Measurements from ENCODE around the gene GABRA4.

GABRA4 gene

DNA sequence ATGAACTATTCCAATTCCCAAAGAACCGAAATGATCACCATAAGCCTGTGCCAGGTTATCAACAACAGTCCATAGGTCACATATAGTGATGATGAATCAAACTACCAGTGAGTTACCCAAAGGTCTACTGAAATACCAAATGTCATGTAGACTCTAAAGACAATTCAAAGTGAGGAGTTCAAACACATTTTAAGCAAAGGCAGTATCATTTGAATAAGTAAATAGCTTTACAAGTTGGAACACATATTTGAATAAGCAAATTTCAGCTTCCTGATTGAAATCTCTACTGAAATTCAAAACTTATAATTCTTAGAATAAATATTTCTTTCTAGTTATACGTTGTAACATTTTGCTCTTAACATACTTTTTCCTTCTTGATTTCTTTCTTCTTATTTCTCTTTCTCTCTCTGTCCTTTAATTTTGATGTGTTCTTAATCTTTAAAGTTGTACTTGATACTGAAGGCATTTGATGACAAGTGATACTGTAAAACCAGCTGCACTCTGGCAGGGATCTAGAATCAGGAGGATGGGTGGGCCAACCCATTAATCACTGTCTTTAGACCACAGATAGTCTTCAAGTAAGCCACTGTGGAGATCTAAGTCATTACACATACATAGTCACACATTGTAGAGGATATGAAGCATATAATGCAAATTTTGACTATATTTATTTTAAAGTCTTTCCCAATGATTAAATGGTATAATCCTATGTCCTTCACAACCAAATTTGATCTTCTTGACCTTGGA is 34.5 kb downstream of the GABRA4 start:
- no peak overlapping the region for H3K4me3 ChIP-seq
- 0 out of 2 replicates have a peak, but pooled peaks cover 6% of the 10 kb centered on the region for H3K27me3 ChIP-seq (ENCODE audit: low read depth)
- no peaks in the 10 kb centered on the region for H3K36me3 ChIP-seq (replicated peaks)
- no peaks in the 10 kb centered on the region for H3K4me1 ChIP-seq
- no peaks in the 10 kb centered on the region for H3K9me3 ChIP-seq
- no peak for DNase-seq (ENCODE audit: low spot score in 2 of 2)
- in situ Hi-C loops (cut with MboI; ENCODE audit: low sequenced_read_pairs) = no loop called here

DNA sequence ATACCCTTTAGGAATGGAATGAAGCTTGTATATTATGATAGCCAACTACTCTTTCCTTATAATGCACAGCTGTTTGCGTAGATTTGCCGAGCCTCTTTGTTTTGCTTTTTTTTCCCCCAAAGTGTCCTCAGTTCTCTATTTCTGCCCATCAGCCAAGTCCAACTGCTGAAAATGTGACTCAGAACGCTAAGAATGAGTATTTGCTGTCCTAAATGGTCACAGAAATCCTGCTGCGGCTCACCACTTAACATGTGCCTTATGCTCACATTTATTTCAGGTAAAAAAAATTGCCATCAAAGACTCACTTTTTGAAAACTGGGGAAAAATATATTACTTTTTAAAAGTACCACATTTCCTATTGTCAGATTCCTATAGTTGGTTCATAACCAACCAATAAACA is 36.9 kb downstream of the GABRA4 start:
- H3K9me3 ChIP-seq = no peaks in the 10 kb centered on the region
- H3K4me1 ChIP-seq = no peaks in the 10 kb centered on the region
- H3K36me3 ChIP-seq (replicated peaks) = no peaks in the 10 kb centered on the region
- in situ Hi-C loops (cut with MboI; ENCODE audit: low sequenced_read_pairs) = no loop called here
- H3K4me3 ChIP-seq = no peak overlapping the region
- DNase-seq (ENCODE audit: low spot score in 2 of 2) = no peak
- 0 out of 2 replicates have a peak, but pooled peaks cover 6% of the 10 kb centered on the region for H3K27me3 ChIP-seq (ENCODE audit: low read depth)

DNA sequence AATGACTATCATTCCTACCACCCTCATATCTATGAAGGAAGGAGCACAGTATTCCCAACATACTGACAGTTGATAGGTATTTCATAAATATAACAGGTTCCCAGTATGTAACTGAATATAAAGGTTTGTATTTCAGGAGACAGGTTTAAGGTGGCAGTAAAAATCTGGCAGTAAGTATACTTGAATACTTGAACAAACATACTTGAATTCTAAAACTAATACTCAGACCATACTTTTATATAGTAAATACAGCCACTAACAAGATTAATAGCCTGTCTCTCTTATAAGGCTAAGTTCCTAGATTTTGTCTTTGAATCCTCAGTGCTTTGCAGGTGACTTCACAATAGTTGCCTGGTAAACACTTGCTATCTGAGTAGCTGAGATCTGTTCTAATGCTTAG is 37.8 kb downstream of the GABRA4 start:
- Histone ChIP-seq H3K4me1 (no peaks in the 10 kb centered on the region), H3K36me3 (replicated peaks) (no peaks in the 10 kb centered on the region), H3K27me3 (ENCODE audit: low read depth) (0 out of 2 replicates have a peak, but pooled peaks cover 6% of the 10 kb centered on the region), H3K4me3 (no peak overlapping the region), H3K9me3 (no peaks in the 10 kb centered on the region)
- in situ Hi-C loops (cut with MboI; ENCODE audit: low sequenced_read_pairs) = no loop called here
- DNase-seq (ENCODE audit: low spot score in 2 of 2) = no peak

DNA sequence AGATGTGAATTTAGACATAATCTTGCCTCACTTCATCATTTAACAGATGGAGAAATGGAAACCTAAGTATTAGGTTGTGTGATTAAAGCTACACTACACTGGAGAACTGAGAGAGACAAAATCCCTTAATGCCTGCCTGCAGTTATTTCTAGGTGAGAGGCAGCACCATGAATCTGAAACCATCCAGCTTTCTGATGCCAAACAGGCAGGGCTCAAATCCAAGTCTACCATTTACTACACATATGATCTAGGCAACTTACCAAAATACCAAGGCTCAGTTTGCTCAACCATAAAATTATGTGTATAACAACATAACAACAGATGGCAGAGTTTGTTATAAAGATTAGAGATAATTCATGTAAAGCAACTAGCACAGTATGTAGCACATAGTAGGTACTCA is 38.7 kb downstream of the GABRA4 start:
- H3K4me1 ChIP-seq = no peaks in the 10 kb centered on the region
- in situ Hi-C loops (cut with MboI; ENCODE audit: low sequenced_read_pairs) = no loop called here
- H3K4me3 ChIP-seq = no peak overlapping the region
- DNase-seq (ENCODE audit: low spot score in 2 of 2) = no peak
- H3K27me3 ChIP-seq (ENCODE audit: low read depth) = 0 out of 2 replicates have a peak, but pooled peaks cover 6% of the 10 kb centered on the region
- no peaks in the 10 kb centered on the region for H3K9me3 ChIP-seq
- no peaks in the 10 kb centered on the region for H3K36me3 ChIP-seq (replicated peaks)

DNA sequence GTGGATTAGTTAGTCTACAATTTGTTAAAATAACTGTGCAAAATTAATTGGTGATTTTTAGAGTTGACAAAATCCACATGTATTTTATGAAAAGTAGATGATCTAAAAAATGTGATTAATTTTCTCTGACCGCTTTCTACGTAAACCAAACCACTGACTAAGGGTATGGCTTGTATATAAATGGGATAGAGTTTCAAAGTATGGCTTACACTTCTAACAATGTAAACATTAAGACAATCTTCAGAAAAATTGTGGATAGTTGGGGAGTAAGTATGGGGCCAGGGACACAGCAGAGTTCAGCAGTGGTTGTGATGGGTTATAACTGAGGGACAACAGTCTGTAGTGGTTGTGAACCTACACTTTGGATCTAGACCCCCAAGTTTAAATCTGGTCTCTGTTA is 39.8 kb downstream of the GABRA4 start:
- H3K4me1 ChIP-seq = no peaks in the 10 kb centered on the region
- no peak overlapping the region for H3K4me3 ChIP-seq
- H3K9me3 ChIP-seq = no peaks in the 10 kb centered on the region
- in situ Hi-C loops (cut with MboI; ENCODE audit: low sequenced_read_pairs) = no loop called here
- DNase-seq (ENCODE audit: low spot score in 2 of 2) = no peak
- no peaks in the 10 kb centered on the region for H3K36me3 ChIP-seq (replicated peaks)
- 0 out of 2 replicates have a peak, but pooled peaks cover 10% of the 10 kb centered on the region for H3K27me3 ChIP-seq (ENCODE audit: low read depth)

DNA sequence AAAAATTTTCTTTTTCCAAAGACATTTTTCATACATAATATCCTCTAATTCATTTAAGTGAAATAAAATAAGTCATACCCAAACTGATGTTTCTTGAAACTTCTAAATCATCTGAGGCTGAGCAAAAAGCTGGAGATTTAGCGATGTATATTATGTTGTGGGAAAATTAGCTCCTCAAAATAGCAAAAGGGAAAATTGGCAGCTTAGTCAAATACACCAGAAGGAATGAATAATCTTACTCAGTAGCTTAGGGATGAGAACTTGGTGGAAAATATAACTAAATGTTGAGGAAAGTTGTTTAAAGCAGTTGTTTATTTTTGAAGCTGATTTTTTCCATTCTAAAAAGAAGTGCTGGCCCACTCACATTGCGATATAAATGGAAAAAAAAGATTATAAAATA is 40.9 kb downstream of the GABRA4 start:
- in situ Hi-C loops (cut with MboI; ENCODE audit: low sequenced_read_pairs) = no loop called here
- Histone ChIP-seq H3K36me3 (replicated peaks) (no peaks in the 10 kb centered on the region), H3K9me3 (no peaks in the 10 kb centered on the region), H3K4me3 (no peak overlapping the region), H3K4me1 (no peaks in the 10 kb centered on the region), H3K27me3 (ENCODE audit: low read depth) (0 out of 2 replicates have a peak, but pooled peaks cover 10% of the 10 kb centered on the region)
- DNase-seq (ENCODE audit: low spot score in 2 of 2) = no peak

DNA sequence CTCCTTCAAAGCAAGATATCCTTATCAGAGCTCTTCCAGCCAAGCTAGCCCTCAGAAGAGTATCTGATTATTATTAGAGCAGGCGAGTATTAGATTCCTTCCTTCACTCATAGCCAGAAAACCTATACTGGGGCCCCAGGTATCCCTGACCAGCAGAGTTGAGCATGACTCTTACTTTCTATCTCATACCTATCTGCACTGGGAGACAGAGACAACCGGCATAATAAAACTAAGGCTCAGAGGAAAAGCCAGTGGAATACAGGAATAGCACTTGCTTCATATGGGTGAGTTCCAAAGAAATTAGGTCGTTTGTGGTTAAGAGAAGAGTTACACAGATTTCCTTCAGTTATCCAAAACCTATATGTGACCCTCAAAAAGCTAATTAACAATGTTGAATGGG is 42.6 kb downstream of the GABRA4 start:
- Histone ChIP-seq H3K27me3 (ENCODE audit: low read depth) (0 out of 2 replicates have a peak, but pooled peaks cover 10% of the 10 kb centered on the region), H3K4me3 (no peak overlapping the region), H3K4me1 (no peaks in the 10 kb centered on the region), H3K9me3 (no peaks in the 10 kb centered on the region), H3K36me3 (replicated peaks) (no peaks in the 10 kb centered on the region)
- in situ Hi-C loops (cut with MboI; ENCODE audit: low sequenced_read_pairs) = no loop called here
- no peak for DNase-seq (ENCODE audit: low spot score in 2 of 2)

DNA sequence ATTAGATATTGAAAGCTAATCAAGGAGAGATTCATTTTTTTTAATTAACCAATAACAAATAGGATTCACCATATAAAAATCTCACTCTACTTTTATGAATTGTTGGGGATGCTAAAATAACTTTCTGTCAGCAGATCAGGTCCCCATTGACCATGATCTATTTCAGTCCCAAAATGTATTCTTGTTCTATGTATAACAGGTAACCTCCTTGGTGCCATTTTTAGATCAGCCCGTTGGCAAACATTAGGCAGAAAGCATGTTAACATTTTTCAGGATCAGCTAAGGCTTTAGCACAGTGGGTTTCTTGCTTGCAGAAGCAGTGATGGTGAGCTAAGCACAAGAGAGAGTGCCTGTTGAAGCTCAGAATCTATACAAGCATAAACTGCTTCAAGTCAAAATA is 43.6 kb downstream of the GABRA4 start:
- in situ Hi-C loops (cut with MboI; ENCODE audit: low sequenced_read_pairs) = no loop called here
- Histone ChIP-seq H3K27me3 (ENCODE audit: low read depth) (0 out of 2 replicates have a peak, but pooled peaks cover 4% of the 10 kb centered on the region), H3K4me3 (no peak overlapping the region), H3K36me3 (replicated peaks) (no peaks in the 10 kb centered on the region), H3K4me1 (no peaks in the 10 kb centered on the region), H3K9me3 (no peaks in the 10 kb centered on the region)
- no peak for DNase-seq (ENCODE audit: low spot score in 2 of 2)

DNA sequence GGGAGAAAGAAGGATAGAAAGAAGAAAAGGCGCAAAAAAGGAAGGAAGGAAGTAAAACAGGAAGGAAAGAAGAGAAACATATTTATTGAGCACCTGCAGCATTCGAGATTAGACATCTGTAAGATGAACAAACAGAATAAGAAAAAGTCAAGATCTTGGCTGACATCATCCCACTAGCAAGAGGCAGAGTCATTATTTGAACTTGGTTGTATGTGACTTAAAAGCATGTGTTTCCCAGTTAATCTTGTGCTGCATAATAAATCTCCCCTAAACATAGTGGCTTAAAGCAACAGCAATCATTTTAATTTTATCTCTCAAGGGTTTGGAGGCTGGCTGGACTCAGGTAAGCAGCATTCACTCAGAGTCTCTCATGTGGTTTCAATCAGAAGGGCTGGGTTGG is 45.8 kb downstream of the GABRA4 start:
- Histone ChIP-seq H3K4me1 (no peaks in the 10 kb centered on the region), H3K36me3 (replicated peaks) (no peaks in the 10 kb centered on the region), H3K4me3 (no peak overlapping the region), H3K27me3 (ENCODE audit: low read depth) (0 out of 2 replicates have a peak, but pooled peaks cover 4% of the 10 kb centered on the region), H3K9me3 (no peaks in the 10 kb centered on the region)
- in situ Hi-C loops (cut with MboI; ENCODE audit: low sequenced_read_pairs) = no loop called here
- DNase-seq (ENCODE audit: low spot score in 2 of 2) = no peak

DNA sequence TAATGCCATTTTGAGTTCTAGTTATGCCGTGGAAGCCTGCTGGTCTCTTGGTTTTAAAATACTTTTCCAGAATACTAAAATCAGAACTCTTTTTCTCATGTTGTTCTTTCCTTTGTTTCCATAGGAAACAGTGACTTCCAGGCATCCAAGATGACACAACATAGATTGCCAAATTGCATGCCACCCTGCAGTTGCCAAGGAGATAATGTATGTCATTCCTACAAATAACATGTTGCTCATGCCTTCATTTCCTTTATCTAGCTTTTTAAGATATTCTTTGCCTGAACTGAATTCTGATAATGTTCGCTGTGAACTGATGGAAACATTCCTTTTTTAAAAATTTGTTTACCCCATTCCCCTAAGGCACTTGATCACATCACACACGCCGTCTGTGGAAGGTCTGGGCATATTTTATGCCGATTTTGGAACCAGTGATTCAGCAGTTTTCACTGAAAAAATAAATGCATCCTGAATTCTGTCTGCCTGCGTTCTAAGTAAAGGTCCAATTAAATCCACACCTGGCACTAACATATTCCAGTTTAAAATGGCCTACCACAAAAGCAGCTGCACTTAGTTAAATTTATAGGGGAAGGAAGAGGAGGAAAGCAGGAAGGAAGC is 46.4 kb downstream of the GABRA4 start:
- H3K27me3 ChIP-seq (ENCODE audit: low read depth) = 0 out of 2 replicates have a peak, but pooled peaks cover 4% of the 10 kb centered on the region
- DNase-seq (ENCODE audit: low spot score in 2 of 2) = no peak
- in situ Hi-C loops (cut with MboI; ENCODE audit: low sequenced_read_pairs) = no loop called here

DNA sequence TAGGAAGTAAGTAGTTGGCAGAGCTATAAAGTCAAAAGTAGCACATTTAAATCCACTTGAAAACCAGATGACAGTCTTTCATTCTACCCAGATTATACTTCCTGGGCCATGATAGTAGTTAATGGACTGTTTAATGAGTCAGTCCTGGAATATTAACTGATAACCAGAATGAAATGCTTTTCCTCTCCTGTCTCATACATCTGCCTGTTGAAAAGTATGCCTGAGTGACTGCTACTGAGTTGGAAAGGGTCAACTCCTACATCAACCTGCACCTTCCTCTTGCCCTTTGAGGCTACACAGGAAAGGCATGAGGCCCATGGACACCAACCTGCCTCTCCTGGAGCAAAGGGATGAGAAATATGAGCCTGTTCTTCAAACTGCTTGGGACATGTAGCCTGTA is 48.3 kb downstream of the GABRA4 start:
- in situ Hi-C loops (cut with MboI; ENCODE audit: low sequenced_read_pairs) = no loop called here
- Histone ChIP-seq H3K36me3 (replicated peaks) (no peaks in the 10 kb centered on the region), H3K4me1 (no peaks in the 10 kb centered on the region), H3K27me3 (ENCODE audit: low read depth) (0 out of 2 replicates have a peak, but pooled peaks cover 4% of the 10 kb centered on the region), H3K4me3 (no peak overlapping the region), H3K9me3 (no peaks in the 10 kb centered on the region)
- DNase-seq (ENCODE audit: low spot score in 2 of 2) = no peak

More for the DNA sequence above, 46.4 kb downstream of the GABRA4 start:
- Histone ChIP-seq H3K4me1 (no peaks in the 10 kb centered on the region), H3K4me3 (no peak overlapping the region), H3K36me3 (replicated peaks) (no peaks in the 10 kb centered on the region), H3K9me3 (no peaks in the 10 kb centered on the region)

DNA sequence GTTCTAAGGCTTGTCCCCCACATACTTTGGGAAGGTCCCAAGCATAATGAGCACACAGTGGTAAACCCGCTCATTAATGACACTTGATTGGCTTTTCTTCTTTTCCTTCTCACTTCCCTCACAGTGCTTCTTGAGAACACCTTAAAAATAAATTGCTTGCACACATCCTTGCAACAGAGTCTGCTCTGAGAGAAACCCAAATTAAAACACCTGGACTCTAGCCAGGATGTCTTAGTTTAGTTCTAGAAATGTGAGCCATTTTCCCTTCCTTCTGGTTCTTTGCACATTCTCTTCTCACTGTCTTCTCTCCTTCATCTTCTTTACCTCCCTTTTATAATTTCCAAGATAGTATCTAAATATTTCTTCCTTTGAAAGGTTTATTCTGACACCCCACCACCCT is 49.0 kb downstream of the GABRA4 start:
- no peaks in the 10 kb centered on the region for H3K4me1 ChIP-seq
- in situ Hi-C loops (cut with MboI; ENCODE audit: low sequenced_read_pairs) = no loop called here
- no peaks in the 10 kb centered on the region for H3K9me3 ChIP-seq
- no peak overlapping the region for H3K4me3 ChIP-seq
- DNase-seq (ENCODE audit: low spot score in 2 of 2) = no peak
- no peaks in the 10 kb centered on the region for H3K36me3 ChIP-seq (replicated peaks)
- 0 out of 2 replicates have a peak, but pooled peaks cover 4% of the 10 kb centered on the region for H3K27me3 ChIP-seq (ENCODE audit: low read depth)

DNA sequence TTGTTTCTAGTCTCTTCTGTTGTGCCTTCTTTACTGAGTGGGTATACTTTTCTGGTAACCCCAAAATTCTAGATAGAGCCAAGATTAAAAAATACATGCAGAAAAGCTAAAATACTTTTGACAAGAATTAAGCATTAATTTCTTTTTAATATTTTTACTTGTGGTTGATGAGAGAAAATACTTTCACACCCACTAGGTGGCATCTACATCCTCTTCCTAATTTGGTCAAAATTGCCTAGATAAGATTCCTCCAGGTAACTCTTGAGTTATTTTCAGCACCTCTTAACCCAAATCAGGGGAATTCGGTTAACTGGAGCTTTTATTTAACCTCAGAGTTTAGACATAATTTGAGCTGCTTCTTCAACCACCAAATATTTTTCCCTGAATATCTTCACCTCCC is 55.9 kb downstream of the GABRA4 start:
- DNase-seq (ENCODE audit: low spot score in 2 of 2) = no peak
- no peaks in the 10 kb centered on the region for H3K4me1 ChIP-seq
- H3K9me3 ChIP-seq = no peaks in the 10 kb centered on the region
- in situ Hi-C loops (cut with MboI; ENCODE audit: low sequenced_read_pairs) = no loop called here
- H3K27me3 ChIP-seq (ENCODE audit: low read depth) = peaks cover 5% of the 10 kb centered on the region; the same call in 1 of the 2 replicates
- H3K36me3 ChIP-seq (replicated peaks) = no peaks in the 10 kb centered on the region
- no peak overlapping the region for H3K4me3 ChIP-seq

DNA sequence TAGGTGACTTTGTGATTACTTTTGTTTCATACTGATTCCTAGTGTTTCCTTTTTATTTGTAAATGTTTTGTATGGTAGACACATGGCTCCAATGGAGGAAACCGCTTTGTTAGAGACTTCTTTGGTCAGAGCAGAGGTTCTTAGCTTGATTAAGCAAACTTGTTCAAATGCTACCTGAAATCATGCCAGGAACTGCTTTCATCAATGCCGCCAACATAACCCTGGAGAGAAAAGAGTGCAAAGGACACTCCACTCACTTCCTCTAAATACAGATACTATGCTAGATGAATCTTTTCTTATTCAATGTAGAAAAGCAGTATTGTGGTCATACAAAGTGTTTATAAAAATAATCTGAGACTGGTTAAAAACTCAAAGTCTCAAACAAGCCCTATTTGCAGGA is 58.7 kb downstream of the GABRA4 start:
- no peak for DNase-seq (ENCODE audit: low spot score in 2 of 2)
- Histone ChIP-seq H3K4me1 (no peaks in the 10 kb centered on the region), H3K4me3 (no peak overlapping the region), H3K36me3 (replicated peaks) (no peaks in the 10 kb centered on the region), H3K27me3 (ENCODE audit: low read depth) (peaks cover 5% of the 10 kb centered on the region; the same call in 1 of the 2 replicates), H3K9me3 (no peaks in the 10 kb centered on the region)
- in situ Hi-C loops (cut with MboI; ENCODE audit: low sequenced_read_pairs) = no loop called here
